Stimulated activated CD4-positive, alpha-beta T cell treated with anti-CD3 and anti-CD28 coated beads, TNF-alpha, amount 100 ng/mL, for 1 hour (primary cell): Measurements from ENCODE around the gene ARHGAP27.
"Not testable (repeated sequence)": the region's sequence is repeated elsewhere in the genome, so short reads cannot be mapped to it uniquely, and the experiment has no call there.

Experiments
- DNase-seq, 3 donors: peaks; one replicate each; pipeline ENCODE4 v3.0.0-alpha.2; 2020; ENCODE audit warnings: low read depth in 3 of 3, low spot score in 1 of 3

The ARHGAP27 gene, protein sequence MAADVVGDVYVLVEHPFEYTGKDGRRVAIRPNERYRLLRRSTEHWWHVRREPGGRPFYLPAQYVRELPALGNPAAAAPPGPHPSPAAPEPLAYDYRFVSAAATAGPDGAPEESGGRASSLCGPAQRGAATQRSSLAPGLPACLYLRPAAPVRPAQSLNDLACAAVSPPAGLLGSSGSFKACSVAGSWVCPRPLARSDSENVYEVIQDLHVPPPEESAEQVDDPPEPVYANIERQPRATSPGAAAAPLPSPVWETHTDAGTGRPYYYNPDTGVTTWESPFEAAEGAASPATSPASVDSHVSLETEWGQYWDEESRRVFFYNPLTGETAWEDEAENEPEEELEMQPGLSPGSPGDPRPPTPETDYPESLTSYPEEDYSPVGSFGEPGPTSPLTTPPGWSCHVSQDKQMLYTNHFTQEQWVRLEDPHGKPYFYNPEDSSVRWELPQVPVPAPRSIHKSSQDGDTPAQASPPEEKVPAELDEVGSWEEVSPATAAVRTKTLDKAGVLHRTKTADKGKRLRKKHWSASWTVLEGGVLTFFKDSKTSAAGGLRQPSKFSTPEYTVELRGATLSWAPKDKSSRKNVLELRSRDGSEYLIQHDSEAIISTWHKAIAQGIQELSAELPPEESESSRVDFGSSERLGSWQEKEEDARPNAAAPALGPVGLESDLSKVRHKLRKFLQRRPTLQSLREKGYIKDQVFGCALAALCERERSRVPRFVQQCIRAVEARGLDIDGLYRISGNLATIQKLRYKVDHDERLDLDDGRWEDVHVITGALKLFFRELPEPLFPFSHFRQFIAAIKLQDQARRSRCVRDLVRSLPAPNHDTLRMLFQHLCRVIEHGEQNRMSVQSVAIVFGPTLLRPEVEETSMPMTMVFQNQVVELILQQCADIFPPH

DNA sequence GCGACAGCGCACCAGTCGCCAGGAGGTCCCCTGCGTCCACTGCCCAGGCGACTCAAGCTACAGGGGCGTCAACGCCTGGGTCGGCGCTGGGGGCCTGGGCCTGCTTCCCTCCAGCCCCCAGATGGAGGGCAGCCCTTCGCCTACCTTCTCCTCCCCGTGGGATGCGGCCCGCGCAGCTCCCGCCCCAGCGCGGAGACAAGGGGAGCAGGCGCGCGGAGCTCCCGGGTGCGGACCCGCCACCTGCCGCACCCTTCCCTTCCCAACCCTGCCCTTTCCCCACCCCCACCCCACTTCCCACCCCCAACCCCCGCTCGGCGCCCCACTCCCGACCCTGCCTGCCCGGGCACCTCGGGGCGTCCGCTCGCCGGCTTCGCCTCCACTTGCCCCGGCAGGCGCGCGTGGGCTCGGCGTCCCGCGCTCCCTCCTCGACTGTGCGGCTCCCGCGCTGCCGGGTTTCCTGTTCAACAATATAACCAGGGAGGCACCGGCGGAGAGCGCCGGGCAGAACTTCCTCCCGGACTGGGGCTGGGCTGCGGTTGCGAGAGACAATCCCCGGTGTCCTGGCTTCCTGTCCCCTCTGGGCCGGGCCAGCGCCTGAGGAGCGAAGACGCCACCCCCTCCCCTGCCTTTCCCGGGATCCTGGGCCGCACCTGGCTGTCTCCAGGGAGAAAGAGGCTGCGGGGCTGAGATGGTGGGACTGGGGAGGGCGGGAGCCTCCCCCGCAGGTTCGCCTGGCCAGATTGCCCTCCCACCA is at the start of gene ARHGAP27:
Gene ARHGAP27, minus strand, starts transcription at position 466 of the 754 bp plus-strand sequence. CDS start 2,591 bp downstream, outside the sequence.
- DNase-seq = no peak

DNA sequence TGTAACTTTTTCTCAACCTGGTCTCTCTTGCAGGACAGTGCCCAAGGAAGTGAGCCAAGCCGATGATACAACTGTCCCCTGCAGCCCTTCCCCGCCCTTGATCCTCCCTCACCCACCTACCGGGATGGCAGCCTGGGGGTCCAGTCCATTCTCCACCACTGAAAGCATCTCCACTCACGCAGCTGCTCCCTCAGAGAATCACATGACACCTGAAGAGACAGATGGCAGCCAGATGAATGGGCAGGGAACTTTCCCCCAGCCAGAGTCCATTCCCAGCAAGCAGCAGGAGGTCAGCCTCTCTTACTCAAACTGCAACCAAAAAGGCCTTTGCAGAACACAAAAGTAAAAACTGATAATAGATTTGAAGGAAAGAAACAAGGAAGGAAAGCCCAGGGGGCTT is 49.6 kb upstream of the ARHGAP27 start:
- not testable (repeated sequence) for DNase-seq

DNA sequence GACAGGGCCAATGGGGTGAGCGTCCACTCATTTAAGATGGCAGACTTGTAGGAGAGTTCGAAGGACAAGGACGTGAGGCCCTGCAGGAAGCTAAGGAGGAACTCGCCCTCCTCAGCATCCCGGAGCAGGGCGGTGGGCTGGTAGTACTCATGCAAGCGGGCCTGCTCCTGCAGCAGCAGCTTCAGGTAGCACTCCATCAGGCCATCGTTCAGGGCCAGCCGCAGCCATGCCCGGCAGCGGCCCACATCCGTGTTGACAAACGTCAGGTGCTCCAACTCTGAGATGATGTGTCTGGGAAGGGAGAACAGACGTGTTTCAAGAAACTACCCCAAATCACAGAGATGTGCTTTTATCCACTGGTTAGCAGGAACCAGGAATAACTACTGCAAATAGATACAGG is 42.8 kb upstream of the ARHGAP27 start:
- DNase-seq = not testable (repeated sequence)

DNA sequence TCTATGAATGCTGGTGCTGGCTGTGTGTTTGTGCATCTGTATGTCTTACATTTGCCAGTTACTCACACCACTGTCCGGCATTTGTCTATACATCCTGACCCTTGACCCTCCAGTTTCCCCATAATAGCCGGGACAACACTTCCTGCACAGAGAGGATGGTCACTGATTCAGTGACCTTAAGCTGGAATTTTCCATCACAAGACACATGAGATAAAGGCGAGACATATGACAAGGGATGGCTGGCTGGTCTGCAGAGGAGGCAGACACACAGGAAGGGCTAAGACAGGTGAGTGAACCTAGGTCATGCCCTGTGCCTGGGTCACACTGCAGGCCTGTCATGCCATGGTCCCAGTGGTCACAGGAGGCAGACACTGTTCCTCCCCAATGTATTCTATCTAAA is 39.6 kb upstream of the ARHGAP27 start:
- DNase-seq = not testable (repeated sequence)

DNA sequence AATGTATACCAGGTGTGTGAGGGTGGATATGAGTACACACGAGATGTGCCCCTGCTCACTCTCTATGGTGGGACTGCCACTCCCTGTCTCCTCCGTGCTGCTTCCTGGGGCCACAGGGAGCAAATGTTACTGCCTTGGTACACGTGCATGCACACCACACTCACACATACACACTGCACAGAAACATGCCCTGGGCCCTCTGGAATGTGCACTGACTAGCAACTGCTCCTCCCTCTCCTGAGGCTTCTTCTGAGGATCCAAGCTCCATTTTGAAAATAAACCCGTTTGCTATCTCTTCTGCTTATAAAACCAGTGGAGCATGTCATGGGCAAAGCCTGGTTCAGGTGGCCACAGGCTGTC is 36.5 kb upstream of the ARHGAP27 start:
- not testable (repeated sequence) for DNase-seq

DNA sequence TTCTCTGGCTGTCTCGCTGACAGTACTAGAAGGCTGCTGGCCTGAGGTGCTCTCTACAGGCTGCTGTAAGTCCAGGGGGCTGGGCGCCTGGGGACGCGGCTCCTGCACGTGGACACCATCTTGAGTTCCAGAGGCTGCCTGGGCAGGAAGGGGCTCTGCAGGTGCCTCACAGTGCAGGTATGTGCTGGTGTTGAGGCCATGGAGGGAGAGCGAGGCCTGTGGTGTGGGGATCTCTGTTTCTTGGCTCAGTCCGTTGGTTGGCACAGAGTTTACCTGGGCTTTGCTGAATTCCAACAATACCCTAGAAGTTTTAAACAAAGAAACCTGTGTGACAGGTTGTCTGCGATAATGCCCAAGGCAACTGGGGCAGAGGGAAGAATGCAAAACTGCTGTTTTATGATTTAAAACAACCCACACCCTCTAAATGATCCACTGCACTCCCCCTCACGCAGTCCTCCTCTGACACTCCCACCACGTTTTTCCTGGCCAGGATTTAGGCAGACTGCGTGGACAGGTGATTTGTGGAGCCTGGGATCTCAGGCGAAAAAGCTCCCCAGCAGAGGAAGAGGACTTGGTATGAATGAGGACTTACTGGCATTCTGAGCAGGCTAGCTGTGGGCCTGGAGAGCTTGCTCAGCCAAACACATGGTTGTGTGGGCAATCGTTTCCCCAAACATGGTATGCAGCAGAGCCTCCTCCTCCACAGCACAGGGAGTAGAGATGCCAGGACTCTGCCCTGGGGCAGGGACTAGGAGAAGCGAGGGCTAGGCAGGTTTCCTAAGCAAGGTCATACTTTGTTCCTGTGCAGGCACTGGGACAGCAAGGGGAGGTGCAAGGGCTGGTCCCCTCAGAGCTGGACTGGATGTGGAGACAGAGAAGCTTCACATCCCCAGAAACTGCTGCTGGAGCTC is 35.9 kb upstream of the ARHGAP27 start:
- not testable (repeated sequence) for DNase-seq

DNA sequence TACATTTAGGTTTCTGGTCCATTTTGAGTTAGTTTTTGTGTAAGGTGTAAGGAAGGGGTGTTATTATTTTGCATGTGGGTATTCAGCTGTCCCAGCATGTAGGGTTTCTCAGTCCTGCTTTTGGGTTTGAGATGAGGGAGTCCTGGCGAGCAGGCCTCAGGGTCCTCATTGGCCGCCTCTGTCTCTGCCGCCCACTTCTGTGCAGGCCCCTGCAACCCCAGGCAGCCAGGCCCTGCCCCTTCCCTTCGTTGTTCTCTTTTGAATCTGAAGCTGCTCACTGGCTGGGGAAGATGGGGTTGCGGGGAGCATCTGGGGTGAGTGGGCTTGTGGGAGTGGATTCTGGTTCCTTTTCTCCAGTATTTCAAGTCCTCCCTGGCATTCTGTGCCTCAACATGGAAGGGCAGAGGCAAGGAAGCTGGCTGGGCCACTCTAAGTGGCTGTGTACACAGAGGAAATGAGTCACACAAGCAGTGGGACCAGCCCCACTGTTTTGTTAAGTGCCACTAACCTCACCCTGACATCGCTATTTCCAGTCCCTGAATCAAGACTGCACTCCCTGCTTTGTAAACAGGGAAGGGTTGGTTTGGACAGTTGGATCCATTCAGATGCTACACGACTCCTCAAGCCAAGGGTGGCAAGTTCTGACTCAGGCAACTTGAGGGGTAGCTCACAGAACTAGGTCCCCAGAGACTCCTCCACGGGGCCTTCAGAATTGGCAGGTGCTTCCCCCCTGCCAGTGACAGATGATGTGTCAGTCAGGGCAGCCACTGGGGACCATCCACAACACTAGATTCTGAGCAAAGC is 29.1 kb upstream of the ARHGAP27 start:
- not testable (repeated sequence) for DNase-seq

DNA sequence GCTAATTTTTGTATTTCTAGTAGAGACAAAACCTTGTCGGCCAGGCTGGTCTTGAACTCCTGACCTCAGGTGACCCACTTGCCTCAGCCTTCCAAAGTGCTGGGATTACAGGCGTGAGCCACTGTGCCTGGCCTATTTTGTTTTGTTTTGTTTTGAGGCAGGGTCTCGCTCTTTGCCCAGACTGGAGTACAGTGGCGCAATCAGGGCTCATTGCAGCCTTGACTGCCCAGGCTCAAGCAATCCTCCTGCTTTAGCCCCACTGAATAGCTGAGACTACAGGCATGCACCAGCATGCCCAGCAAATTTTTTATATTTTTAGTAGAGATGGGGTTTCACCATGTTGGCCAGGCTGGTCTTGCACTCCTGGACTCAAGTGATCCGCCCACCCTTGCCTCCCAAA is 27.8 kb upstream of the ARHGAP27 start:
- not testable (repeated sequence) for DNase-seq

DNA sequence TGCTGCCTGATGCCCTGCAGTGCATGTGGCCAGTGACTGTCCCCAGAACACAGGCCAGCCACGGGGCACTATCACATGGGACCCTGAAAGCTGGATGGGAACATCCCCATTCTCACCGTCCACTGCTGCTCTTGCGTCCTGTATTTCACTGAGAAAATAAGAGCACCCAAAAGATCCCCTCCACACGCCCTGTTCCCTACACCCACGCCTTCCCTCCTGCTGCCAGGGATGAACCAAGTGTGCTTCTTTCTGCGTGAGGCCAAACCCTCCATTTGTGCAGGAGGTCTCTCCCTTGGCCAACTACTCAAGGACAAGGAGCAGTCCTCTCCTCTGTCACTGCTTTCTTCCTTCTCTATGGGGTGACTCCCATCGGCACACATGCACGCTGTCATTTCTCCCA is 21.7 kb upstream of the ARHGAP27 start:
- DNase-seq = not testable (repeated sequence)

DNA sequence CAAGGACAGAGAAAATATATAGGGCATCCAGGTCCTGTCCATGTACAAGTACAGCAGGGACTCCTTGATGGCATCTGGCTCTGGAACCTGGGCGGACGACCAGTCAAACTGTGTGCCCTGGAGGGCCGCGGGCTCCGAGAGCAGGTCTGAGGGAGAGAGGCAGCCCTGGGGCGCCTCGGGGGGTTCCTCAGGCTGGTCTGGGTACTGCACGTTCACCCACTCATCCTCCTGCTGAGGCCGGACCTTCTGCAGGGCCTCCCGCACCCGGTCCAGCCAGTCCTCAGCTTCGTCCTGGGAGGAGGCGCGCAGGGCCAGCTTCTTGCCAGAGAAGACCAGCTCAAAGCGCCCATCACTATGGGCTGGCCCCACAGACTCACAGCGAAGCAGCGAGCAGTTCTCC is 21.1 kb upstream of the ARHGAP27 start:
- not testable (repeated sequence) for DNase-seq

DNA sequence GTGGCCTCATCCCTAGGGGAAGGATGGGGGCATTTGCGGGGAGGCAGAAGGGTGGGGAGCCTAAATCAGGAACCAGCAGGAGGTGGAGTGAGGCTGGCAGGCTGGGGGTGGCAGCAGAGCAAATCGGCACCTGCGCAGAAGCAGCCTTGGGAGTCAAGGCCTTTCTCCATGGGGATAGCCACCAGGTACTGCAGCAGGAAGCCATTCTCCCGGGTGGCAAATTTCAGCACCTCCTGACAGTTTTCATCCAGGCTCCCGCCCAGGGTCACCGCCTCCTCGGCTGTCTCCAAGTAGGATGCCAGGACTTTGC is 20.5 kb upstream of the ARHGAP27 start:
- DNase-seq = not testable (repeated sequence)

DNA sequence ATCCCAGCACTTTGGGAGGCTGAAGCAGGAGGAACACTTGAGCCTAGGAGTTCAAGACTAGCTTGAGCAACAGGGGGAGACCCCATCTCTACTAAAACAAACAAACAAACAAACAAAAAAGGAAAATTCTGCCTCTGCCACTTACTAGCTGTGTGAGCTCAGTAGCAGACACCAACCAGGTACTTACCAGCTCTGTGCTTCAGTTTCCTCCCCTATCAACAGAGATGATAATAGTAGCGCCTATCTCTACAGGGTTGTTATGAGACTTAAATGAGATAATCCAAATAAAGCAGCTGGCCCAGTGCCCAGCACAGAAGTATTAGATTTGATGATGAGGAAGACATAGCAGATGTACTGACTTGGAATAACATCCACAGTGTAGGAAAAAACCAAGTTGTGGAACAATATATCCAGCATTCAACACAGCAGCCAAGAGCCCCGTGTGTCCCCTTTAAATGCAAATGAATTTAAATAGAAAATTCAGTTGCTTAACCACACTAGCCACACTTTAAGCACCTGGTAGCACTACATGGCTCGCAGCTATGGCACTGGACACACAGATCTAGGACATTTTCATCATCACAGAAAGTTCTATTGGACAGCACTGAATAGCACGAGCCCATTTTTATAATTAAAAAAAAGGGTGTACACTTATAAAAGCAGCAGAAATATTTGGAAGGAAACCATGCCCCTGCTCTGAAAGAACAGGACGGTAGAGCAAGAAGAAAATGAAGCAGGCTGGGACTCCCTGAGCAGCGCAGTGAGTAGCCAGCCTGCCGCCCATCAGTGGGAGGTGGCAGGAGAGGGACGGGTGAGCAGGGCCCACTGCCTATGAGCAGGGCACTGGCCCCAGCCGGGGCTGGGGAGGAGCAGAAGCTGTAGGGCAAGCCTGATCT is 19.9 kb upstream of the ARHGAP27 start:
- not testable (repeated sequence) for DNase-seq

DNA sequence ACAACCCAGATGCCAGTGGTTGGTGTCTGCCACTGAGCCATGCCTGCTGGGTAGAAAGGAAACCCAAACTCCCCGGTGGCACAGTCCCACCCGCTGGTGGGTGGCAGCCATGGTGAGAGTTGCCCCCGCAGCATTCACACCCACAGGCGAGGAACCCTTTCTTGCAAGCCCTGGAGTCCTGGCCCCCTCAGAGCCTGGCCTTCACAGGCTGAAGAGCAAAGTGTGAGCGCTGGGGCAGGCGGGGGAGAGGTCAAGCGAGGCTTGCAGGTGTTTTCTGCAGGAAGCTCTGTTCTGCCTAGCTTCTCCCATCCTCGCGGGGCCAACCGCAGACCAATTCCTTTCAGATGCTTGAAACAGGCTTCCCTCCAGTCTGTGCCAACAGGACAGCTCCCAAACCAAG is 19.0 kb upstream of the ARHGAP27 start:
- not testable (repeated sequence) for DNase-seq

DNA sequence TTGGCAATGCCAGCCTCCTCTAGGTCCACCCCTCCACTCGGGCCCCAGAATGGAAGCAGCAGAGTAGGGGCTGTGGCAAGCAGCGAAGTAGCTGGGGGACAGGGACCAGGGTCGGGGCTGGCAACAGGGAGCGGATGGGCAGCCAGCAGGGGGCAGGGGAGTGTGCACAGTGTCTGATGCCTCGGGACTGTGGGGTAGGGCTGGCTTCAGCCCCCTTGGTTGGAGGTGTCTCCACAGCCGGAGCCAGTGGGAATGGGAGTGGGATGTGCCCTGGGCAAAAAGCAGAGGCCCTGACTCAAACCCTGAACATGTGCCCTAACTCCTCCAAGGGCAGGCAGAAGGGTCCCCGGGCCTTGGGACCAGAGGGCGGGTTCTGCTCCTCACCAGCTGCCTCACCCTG is 18.5 kb upstream of the ARHGAP27 start:
- DNase-seq = no peak

DNA sequence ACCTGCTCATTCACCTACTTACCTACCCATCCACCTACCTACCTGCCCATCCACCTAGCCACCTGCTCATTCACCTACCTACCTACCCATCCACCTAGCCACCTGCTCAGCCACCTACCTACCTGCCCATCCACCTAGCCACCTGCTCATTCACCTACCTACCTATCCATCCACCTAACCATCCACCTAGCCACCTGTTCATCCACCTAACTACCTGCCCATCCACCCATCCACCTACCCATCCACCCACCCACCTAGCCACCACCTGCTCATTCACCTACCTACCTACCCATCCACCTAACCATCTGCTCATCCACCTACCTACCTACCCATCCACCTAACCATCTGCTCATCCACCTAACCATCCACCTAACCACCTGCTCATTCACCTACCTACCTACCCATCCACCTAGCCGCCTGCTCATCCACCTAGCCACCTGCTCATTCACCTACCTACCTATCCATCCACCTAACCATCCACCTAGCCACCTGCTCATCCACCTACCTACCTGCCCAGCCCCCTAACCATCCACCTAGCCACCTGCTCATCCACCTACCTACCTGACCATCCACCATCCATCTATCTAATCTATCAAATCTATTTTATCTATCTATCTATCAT is 17.1 kb upstream of the ARHGAP27 start:
- DNase-seq = not testable (repeated sequence)

DNA sequence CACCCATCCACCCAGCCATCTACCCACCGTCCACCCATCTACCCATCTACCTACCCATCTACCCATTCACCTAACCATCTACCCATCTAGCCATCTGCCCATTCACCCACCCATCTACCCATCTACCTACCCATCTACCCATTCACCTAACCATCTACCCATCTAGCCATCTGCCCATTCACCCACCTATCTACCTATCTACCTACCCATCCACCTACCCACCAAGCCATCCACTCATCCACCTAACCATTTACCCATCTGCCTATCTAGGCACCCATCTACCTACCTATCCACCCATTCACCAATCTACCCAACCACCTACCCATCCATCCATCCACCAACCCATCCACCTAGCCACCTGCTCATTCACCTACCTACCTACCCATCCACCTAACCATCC is 16.6 kb upstream of the ARHGAP27 start:
- not testable (repeated sequence) for DNase-seq

DNA sequence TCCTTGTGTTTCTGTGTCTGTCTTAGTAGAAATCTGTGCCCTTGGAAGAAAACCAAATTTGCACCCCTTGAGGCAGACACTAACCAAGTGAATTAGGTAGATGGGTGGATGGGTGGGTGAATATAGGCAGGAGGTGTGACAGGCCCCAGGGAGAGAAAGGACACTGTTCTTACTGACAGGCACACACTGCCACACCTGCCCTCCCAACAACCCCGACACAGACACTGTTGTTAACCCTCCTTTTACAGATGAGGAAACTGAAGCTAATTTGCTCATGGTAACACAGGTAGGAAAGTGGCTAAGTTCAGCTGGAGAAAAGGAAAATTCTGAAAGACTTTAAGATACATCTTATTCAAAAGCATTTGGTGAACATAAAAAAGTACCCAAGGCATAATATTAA is 15.8 kb upstream of the ARHGAP27 start:
- DNase-seq = not testable (repeated sequence)

DNA sequence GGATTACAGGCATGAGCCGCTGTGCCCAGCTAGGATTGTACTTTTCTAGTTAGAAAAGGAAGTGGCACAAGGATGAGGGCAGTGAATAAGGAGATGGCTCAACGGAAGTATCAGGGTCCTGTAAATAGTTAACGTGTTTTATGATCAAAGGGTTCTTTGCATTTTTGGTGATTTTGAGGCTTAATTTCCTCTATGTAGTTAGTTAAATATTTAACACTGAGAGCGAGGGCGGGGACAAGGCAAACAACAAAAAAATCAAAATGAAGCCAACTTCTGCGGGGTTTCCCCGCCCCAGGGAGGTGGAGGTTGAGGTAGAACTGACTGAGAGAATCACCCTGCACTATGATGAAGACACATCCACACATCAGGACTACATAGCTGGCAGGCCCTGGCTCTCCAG is 15.4 kb upstream of the ARHGAP27 start:
- DNase-seq = not testable (repeated sequence)
